Spinal cord (tissue), 10 donors: ENCODE results near the gene ZRANB2. TPM values are rescaled to one million over a fixed set of nuclear protein-coding genes. Genes with fewer than 3 reads are reported as not detected.

Source experiments
- DNase-seq, 6 donors: peaks; one replicate each; pipeline versions ENCODE4 v3.0.0 to v3.0.0-alpha.2; 2013 to 2015; ENCODE audit warnings: low spot score in 6 of 6, low read depth in 4 of 6
- H3K27ac ChIP-seq: one replicate; pipeline ENCODE4 v1.5.1; 2013; ENCODE audit warnings: low read depth, low read length, control low read depth
- H3K27me3 ChIP-seq: one replicate; pipeline ENCODE4 v1.6.1; 2013; ENCODE audit warnings: low read length; ENCODE audit not compliant: control insufficient read depth, insufficient read depth
- H3K36me3 ChIP-seq: one replicate; pipeline ENCODE4 v1.6.1; 2013; ENCODE audit warnings: low read length; ENCODE audit not compliant: control insufficient read depth, insufficient read depth
- H3K4me1 ChIP-seq: one replicate; pipeline ENCODE4 v1.6.1; 2013; ENCODE audit warnings: low read length; ENCODE audit not compliant: control insufficient read depth, insufficient read depth
- H3K4me3 ChIP-seq: one replicate; pipeline ENCODE4 v1.5.1; 2013; ENCODE audit warnings: low read depth, low read length, control low read depth
- H3K9me3 ChIP-seq: one replicate; pipeline ENCODE4 v1.6.1; 2013; ENCODE audit warnings: low read length; ENCODE audit not compliant: control insufficient read depth, insufficient read depth
- WGBS: methylation state at CpG from one replicate; pipeline ENCODE4 v1.1.5; 2013; ENCODE audit warnings: missing lambda C conversion rate; ENCODE audit not compliant: insufficient coverage; 5-methylcytosine and 5-hydroxymethylcytosine counted together
- polyA plus RNA-seq, 2 donors: library from polyadenylated mRNA; unstranded; fragments of 120-200 nt; gene quantifications; one replicate each; pipeline ENCODE4 v1.2.1, GENCODE V29; 2013; ENCODE audit not compliant: insufficient read length in 2 of 2
- total RNA-seq, 2 donors: library from RNA; depleted of rRNA in 1 of 2; stranded (reverse); fragments of 120-200 nt in 1 of 2; fragments of >200 nt in 1 of 2; gene quantifications; one replicate each; pipeline versions ENCODE4 v1.2.3 to v1.2.4, GENCODE V29; 2013 to 2014
- donor health status: healthy.

Gene ZRANB2
- total and polyA plus RNA-seq, 4 donors, result 67.5 to 126 (median 116) TPM

DNA sequence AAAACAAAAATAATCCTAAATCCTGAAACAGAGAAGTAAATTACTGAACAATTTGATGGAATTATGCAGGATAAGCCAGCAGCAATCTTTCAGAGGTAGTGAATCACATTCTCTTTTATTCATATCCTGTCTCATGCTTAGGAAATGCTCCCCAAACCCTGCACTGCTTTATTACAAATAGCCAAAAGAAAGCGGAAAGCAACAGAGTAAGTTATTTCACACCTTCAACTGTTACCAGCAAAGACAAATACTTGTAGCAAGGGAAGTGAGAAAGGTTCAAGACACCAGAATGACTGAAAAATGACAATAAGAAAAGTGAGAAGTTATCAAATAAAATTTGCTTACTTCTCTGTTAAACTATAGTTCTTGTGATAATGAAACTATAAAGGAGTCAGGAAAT is 6.2 kb downstream of the ZRANB2 start:
- Histone ChIP-seq H3K4me3 (no peak overlapping the region), H3K27ac (no peak overlapping the region), H3K36me3 (peaks cover 10% of the 10 kb centered on the region), H3K27me3 (no peaks in the 10 kb centered on the region), H3K4me1 (no peaks in the 10 kb centered on the region), H3K9me3 (no peaks in the 10 kb centered on the region)
- no CpG with 5 or more reads among the region's 1 CpG for WGBS
- no peak for DNase-seq

DNA sequence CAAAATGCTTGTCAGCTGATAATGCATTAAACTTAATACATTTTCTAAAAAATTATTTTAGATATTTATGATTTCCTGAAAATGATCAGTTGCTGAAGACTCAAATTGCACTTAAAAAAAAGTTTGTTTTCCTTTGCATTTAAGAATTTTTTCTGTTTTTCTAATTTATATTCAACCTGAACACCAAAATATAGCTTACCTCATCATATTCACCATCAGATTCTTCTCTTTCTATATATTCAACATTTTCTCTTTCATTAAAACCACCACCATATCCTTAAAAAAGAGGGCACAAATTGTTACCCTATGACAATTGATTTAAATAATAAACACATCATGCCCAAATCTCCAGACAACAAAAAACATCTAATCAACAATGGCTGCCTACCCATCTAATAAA is 8.6 kb downstream of the ZRANB2 start:
- Histone ChIP-seq H3K27ac (no peak overlapping the region), H3K27me3 (no peaks in the 10 kb centered on the region), H3K4me3 (no peak overlapping the region), H3K4me1 (no peaks in the 10 kb centered on the region), H3K36me3 (peaks cover 9% of the 10 kb centered on the region), H3K9me3 (no peaks in the 10 kb centered on the region)
- no peak for DNase-seq

- Histone ChIP-seq H3K27me3 (no peaks in the 10 kb centered on the region), H3K4me3 (no peak overlapping the region), H3K36me3 (peaks cover 9% of the 10 kb centered on the region), H3K4me1 (no peaks in the 10 kb centered on the region), H3K9me3 (no peaks in the 10 kb centered on the region), H3K27ac (no peak overlapping the region)
- 100% methylated on average over 1 of the region's 4 CpGs for WGBS
- no peak for DNase-seq
These were observed 9.1 kb downstream of the ZRANB2 start for GRCh38 chr1:71071720-71072119.

GRCh38 chr1:71068325-71069240 is 12.3 kb downstream of the ZRANB2 start:
- WGBS, result no CpG with 5 or more reads among the region's 6 CpGs
- H3K27me3 ChIP-seq, result no peaks in the 10 kb centered on the region
- no peak overlapping the region for H3K27ac ChIP-seq
- H3K9me3 ChIP-seq, result no peaks in the 10 kb centered on the region
- H3K36me3 ChIP-seq, result peaks cover 3% of the 10 kb centered on the region
- DNase-seq, result no peak
- no peak overlapping the region for H3K4me3 ChIP-seq
- H3K4me1 ChIP-seq, result no peaks in the 10 kb centered on the region

DNA sequence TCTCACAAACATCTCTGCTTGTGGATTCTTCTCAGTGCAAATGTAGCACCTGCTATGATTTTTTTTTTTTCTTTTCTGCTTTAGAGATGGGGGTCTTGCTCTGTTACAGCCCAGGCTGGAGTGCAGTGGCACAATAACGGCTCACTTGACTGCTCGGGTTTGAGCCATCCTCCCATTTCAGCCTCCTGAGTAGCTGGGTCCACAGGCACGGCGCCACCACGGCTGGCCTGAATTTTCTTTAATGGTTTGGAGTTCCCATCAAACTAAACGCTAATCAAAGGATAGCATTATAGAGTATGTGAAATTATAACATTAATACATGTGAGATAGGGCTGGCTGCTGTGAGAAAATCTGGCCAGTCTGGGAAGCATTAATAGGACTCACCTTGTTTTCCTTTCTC is 26.0 kb downstream of the ZRANB2 start:
- DNase-seq, result no peak
- WGBS, result 70% methylated on average over 2 of the region's 6 CpGs
- no peak overlapping the region for H3K27ac ChIP-seq
- H3K4me3 ChIP-seq, result no peak overlapping the region
- H3K27me3 ChIP-seq, result peaks cover 4% of the 10 kb centered on the region
- H3K36me3 ChIP-seq, result no peaks in the 10 kb centered on the region
- H3K4me1 ChIP-seq, result no peaks in the 10 kb centered on the region
- H3K9me3 ChIP-seq, result no peaks in the 10 kb centered on the region

- Histone ChIP-seq H3K27me3 (peaks cover 4% of the 10 kb centered on the region), H3K27ac (no peak overlapping the region), H3K4me3 (no peak overlapping the region), H3K9me3 (no peaks in the 10 kb centered on the region), H3K36me3 (no peaks in the 10 kb centered on the region), H3K4me1 (no peaks in the 10 kb centered on the region)
- WGBS, result 82% methylated on average over 15 of the region's 15 CpGs
- no peak for DNase-seq
These were observed 26.5 kb downstream of the ZRANB2 start for GRCh38 chr1:71054281-71054731.

DNA sequence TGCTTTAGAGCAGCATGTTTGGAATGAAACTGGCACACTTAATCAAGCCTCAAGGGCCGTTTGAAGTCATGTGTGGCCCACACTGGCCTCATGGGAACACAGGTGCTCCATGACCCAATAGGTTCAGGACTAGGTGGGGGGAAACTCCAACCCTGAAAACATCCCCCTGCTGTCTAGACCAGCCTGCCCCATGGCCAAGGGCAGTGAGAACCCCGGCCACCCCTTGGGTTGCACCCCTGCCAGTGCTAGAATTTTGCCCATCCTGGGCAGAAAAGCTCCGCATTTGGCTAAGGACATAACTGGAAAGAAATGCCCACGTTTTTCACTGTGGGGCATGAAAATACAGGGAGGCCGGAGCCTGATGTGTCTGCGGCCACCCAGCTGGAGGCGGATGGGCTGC is 27.1 kb downstream of the ZRANB2 start:
- WGBS, result 77% methylated on average over 6 of the region's 7 CpGs
- no peak for DNase-seq
- no peaks in the 10 kb centered on the region for H3K36me3 ChIP-seq

DNA sequence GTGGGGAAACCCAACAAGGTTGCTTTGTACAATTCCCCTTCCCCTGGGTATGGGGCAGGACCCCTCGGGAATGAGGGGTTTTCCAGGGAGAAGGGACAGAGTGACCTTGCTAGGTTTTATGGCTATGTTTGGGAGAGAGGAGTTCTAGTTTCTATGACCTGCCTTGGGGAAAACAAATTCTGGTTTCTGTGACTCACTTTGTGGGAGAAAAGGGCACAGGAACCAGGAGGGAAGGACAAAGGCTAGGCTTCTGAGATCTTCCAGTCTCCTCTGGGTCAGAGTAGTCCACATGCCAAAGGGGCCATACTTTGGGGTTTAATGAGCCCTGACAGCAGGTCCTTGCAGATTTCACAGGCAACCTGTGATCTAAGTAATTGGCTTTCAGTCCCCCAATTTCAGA is 27.7 kb downstream of the ZRANB2 start:
- no peak overlapping the region for H3K4me3 ChIP-seq
- no peak for DNase-seq
- 60% methylated on average over 1 of the region's 1 CpG for WGBS

More for the DNA sequence above, 27.1 kb downstream of the ZRANB2 start:
- Histone ChIP-seq H3K9me3 (no peaks in the 10 kb centered on the region), H3K4me3 (no peak overlapping the region), H3K4me1 (no peaks in the 10 kb centered on the region), H3K27ac (no peak overlapping the region), H3K27me3 (peaks cover 6% of the 10 kb centered on the region)

GRCh38 chr1:71049951-71050598 is 30.8 kb downstream of the ZRANB2 start:
- peaks cover 17% of the 10 kb centered on the region for H3K4me1 ChIP-seq
- peak in 5 of 6 donors; percentile 77 to 97 (median 82) for DNase-seq
- H3K36me3 ChIP-seq, result no peaks in the 10 kb centered on the region
- WGBS, result no CpG with 5 or more reads among the region's 1 CpG
- no peak overlapping the region for H3K4me3 ChIP-seq
- no peak overlapping the region for H3K27ac ChIP-seq
- H3K9me3 ChIP-seq, result no peaks in the 10 kb centered on the region
- peaks cover 31% of the 10 kb centered on the region for H3K27me3 ChIP-seq

More for the DNA sequence above, 27.7 kb downstream of the ZRANB2 start:
- Histone ChIP-seq H3K9me3 (no peaks in the 10 kb centered on the region), H3K27me3 (peaks cover 9% of the 10 kb centered on the region), H3K27ac (no peak overlapping the region), H3K36me3 (no peaks in the 10 kb centered on the region), H3K4me1 (no peaks in the 10 kb centered on the region)
